Activated naive CD8-positive, alpha-beta T cell treated with anti-CD3 and anti-CD28 coated beads for 36 hours (primary cell): ENCODE measurements around the gene HCN1. TPM values are rescaled to one million over a fixed set of nuclear protein-coding genes. Genes with fewer than 3 reads are reported as not detected.

Experiments used
- DNase-seq: peaks from one replicate; pipeline ENCODE4 v3.0.0; 2021
- H3K27ac Mint-ChIP-seq: one replicate; pipeline ENCODE4 v1.8.0; 2022; ENCODE audit warnings: mild to moderate bottlenecking, moderate library complexity, mixed read lengths
- H3K27me3 Mint-ChIP-seq: one replicate; pipeline ENCODE4 v1.8.0; 2022; ENCODE audit warnings: mild to moderate bottlenecking, mixed read lengths
- H3K36me3 Mint-ChIP-seq: one replicate; pipeline ENCODE4 v1.8.0; 2021; ENCODE audit warnings: mild to moderate bottlenecking, mixed read lengths
- H3K4me1 Mint-ChIP-seq: one replicate; pipeline ENCODE4 v1.8.0; 2021; ENCODE audit warnings: mixed read lengths
- H3K4me3 Mint-ChIP-seq: one replicate; pipeline ENCODE4 v1.8.0; 2022; ENCODE audit warnings: mild to moderate bottlenecking, moderate library complexity, mixed read lengths
- H3K9me3 Mint-ChIP-seq: one replicate; pipeline ENCODE4 v1.8.0; 2022; ENCODE audit warnings: mixed read lengths
- total RNA-seq, 2 experiments: library from RNA; stranded (reverse); gene quantifications; one replicate each; pipeline ENCODE4 v1.2.3, GENCODE V29; 2021

Gene HCN1
- not detected for total RNA-seq

GRCh38 chr5:45696206-45696836 lies at the start of gene HCN1:
Gene HCN1, minus strand, starts transcription at chr5:45696380.
- peaks cover 44% of the 10 kb centered on the region for H3K27me3 Mint-ChIP-seq

DNA sequence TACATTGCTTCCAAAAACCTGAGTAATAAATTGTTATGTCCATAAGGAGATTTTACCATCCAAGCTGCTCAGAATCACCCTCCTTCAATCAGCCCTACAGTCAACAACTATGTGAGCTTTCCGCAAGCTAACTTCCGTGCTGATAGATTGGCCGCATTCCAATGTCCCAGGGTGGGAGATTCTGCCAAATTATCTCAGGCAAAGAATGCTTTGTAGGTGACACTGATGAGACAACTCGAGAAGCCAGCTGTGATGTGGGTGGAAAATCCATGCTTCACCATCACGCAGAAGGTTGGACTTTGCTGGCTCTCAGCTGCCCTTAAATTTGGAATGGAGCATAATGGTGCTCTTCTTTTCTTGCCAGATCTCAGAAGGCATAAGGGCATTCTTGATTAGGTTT lies 44.9 kb upstream of the HCN1 start:
- no peak overlapping the region for H3K27ac Mint-ChIP-seq
- H3K27me3 Mint-ChIP-seq: no peaks in the 10 kb centered on the region

More at GRCh38 chr5:45696206-45696836, at the start of gene HCN1:
- Mint-ChIP-seq H3K4me1 (no peaks in the 10 kb centered on the region), H3K36me3 (no peaks in the 10 kb centered on the region), H3K27ac (no peak within 1 kb of the TSS), H3K4me3 (no peak within 1 kb of the TSS), H3K9me3 (peaks cover 6% of the 10 kb centered on the region)
- DNase-seq: peak; percentile 61

GRCh38 chr5:45737153-45737552 lies 41.0 kb upstream of the HCN1 start:
- Mint-ChIP-seq H3K4me1 (no peaks in the 10 kb centered on the region), H3K4me3 (no peak overlapping the region), H3K9me3 (peaks cover 15% of the 10 kb centered on the region)

More for the DNA sequence above, 44.9 kb upstream of the HCN1 start:
- peaks cover 16% of the 10 kb centered on the region for H3K9me3 Mint-ChIP-seq
- no peaks in the 10 kb centered on the region for H3K4me1 Mint-ChIP-seq
- DNase-seq: no peak
- H3K36me3 Mint-ChIP-seq: no peaks in the 10 kb centered on the region
- no peak overlapping the region for H3K4me3 Mint-ChIP-seq

DNA sequence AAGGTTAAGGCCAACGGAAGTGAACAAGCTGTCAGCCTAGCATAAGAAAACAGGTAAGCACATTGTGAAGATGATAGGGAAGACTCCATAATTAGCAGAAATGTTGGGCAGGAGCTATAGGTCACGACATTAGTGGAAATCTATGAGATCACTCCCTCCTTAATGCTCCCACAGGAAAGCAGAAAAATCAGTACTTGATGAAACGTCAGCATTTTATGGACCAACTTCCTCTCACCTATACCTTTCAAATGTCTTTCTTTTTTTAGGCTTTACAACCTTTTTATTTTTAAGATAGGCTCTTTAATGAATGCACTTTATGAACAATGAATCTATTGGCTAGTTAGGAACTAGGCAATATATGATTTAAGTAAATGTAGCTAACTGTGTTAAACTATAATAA lies 29.4 kb upstream of the HCN1 start:
- no peaks in the 10 kb centered on the region for H3K36me3 Mint-ChIP-seq
- no peak for DNase-seq
- peaks cover 2% of the 10 kb centered on the region for H3K9me3 Mint-ChIP-seq
- no peak overlapping the region for H3K4me3 Mint-ChIP-seq
- H3K4me1 Mint-ChIP-seq: no peaks in the 10 kb centered on the region
- H3K27me3 Mint-ChIP-seq: no peaks in the 10 kb centered on the region
- H3K27ac Mint-ChIP-seq: no peak overlapping the region

More at GRCh38 chr5:45737153-45737552, 41.0 kb upstream of the HCN1 start:
- DNase-seq: no peak
- Mint-ChIP-seq H3K27me3 (no peaks in the 10 kb centered on the region), H3K27ac (no peak overlapping the region), H3K36me3 (no peaks in the 10 kb centered on the region)

DNA sequence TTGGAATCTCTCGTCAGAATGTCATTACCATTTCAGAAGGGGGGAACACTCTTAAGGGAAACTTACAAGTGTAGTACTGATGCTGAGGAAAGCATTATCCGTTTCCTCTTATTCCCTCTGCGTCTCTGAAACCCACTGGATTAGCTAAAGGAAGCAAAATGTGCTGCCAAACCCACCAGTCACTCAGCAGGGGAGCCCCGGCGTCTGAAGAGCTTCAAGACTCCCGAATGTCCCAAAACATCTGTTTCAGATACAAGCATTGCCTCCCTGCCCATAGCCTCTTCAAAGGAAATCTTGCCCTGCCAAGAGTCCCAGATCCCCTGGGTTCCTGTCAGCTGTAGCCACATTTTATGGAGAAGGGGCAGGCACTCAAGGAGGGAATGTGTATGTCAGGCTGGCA lies 1.0 kb upstream of the HCN1 start:
- no peaks in the 10 kb centered on the region for H3K36me3 Mint-ChIP-seq
- no peaks in the 10 kb centered on the region for H3K4me1 Mint-ChIP-seq
- H3K4me3 Mint-ChIP-seq: no peak overlapping the region
- no peak for DNase-seq
- peaks cover 40% of the 10 kb centered on the region for H3K27me3 Mint-ChIP-seq
- peaks cover 4% of the 10 kb centered on the region for H3K9me3 Mint-ChIP-seq
- H3K27ac Mint-ChIP-seq: no peak overlapping the region

DNA sequence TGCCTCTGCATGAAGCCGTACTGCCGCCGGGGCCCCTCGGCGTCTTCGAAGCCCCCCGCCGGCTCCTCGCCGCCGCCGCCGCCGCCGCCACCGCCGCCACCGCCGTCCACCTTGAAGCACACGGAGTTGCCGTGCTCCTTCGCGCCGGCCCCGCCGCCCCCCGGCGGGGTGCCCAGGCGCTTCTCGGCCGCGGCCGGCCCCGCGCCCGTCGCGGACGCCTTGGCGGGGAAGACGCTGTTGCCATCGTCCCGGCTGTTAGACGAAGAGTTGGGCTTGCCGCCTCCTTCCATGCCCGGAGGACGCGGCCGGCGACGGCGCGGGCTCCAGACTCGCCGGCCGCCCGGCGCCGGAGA lies 400 bp downstream of the HCN1 start:
- no peak for DNase-seq
- Mint-ChIP-seq H3K9me3 (peaks cover 6% of the 10 kb centered on the region), H3K27me3 (peaks cover 44% of the 10 kb centered on the region), H3K4me1 (no peaks in the 10 kb centered on the region), H3K36me3 (no peaks in the 10 kb centered on the region), H3K4me3 (no peak overlapping the region), H3K27ac (no peak overlapping the region)

DNA sequence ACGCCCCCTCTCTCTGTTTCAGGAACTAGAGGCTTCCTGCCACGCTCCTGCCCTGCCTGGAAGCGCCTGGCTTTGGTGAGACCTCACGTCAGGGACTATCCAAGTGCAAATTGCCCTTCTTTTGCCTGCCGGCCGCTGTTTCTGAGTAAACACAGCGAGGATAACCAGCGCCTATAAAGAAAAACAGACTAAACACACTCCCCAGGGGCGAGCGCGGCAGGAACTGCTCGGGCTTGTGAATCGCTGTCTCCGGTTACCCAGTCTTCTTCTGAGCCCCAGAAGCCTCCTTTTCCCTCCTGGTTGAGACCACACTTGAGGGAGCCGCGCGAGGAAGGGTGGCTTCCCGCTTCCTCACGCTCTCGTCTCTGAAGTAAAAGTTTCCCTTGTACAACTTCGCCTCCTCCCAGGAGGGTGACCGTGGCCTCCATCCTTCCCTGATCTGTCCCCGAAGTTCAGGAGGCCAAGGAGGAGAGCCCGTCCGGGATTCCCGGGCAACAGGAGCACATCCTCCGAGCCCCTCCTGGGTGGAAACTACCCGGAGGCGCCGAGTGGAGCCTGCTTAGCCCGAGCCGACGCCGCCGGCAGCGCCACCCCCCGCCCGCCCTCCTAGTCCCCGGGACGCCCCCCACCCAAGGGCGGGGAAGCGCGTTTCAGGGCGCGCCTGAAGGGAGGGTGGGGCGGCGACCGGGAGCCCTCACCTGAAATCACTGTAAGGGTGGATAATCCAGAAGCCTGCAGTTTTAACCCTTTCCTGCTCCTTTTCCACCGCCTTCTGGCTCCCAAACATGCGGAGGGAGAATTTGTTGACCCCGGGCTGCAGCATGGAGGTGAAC lies 993 bp downstream of the HCN1 start:
- Mint-ChIP-seq H3K4me1 (no peaks in the 10 kb centered on the region), H3K9me3 (peaks cover 6% of the 10 kb centered on the region), H3K36me3 (no peaks in the 10 kb centered on the region), H3K27me3 (peaks cover 44% of the 10 kb centered on the region), H3K4me3 (no peak overlapping the region), H3K27ac (no peak overlapping the region)
- no peak for DNase-seq

GRCh38 chr5:45694255-45694814 lies 1.8 kb downstream of the HCN1 start:
- Mint-ChIP-seq H3K27ac (no peak overlapping the region), H3K36me3 (no peaks in the 10 kb centered on the region), H3K4me3 (no peak overlapping the region)

GRCh38 chr5:45692481-45692880 lies 3.7 kb downstream of the HCN1 start:
- Mint-ChIP-seq H3K9me3 (peaks cover 6% of the 10 kb centered on the region), H3K36me3 (no peaks in the 10 kb centered on the region), H3K27me3 (peaks cover 42% of the 10 kb centered on the region)

More at GRCh38 chr5:45694255-45694814, 1.8 kb downstream of the HCN1 start:
- H3K4me1 Mint-ChIP-seq: no peaks in the 10 kb centered on the region
- DNase-seq: no peak
- peaks cover 44% of the 10 kb centered on the region for H3K27me3 Mint-ChIP-seq
- H3K9me3 Mint-ChIP-seq: peaks cover 6% of the 10 kb centered on the region

DNA sequence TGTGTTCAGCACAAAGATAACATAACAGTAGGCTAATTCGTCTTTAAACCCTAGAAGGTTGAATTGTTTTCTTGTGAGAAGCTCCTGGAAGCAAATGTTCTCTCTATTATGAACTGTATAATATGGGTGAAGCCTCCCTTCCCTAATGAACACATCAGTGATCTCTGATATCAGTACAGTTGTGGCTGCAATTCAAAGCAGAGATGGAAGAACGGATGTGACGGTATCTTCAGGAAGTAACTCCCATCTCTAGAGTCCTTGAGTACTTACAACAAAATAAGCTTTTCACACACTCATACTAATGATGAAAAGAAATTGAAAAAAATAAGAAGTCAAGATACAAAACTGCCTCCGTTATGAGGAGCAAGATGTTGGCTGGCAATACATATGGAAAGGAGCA lies 4.5 kb downstream of the HCN1 start:
- Mint-ChIP-seq H3K27me3 (peaks cover 34% of the 10 kb centered on the region), H3K9me3 (peaks cover 6% of the 10 kb centered on the region), H3K4me1 (no peaks in the 10 kb centered on the region), H3K4me3 (no peak overlapping the region), H3K27ac (no peak overlapping the region), H3K36me3 (no peaks in the 10 kb centered on the region)
- no peak for DNase-seq

More at GRCh38 chr5:45692481-45692880, 3.7 kb downstream of the HCN1 start:
- no peak overlapping the region for H3K4me3 Mint-ChIP-seq
- no peaks in the 10 kb centered on the region for H3K4me1 Mint-ChIP-seq
- DNase-seq: no peak
- H3K27ac Mint-ChIP-seq: no peak overlapping the region

- Mint-ChIP-seq H3K27me3 (peaks cover 7% of the 10 kb centered on the region), H3K27ac (no peak overlapping the region), H3K4me1 (no peaks in the 10 kb centered on the region), H3K36me3 (no peaks in the 10 kb centered on the region), H3K4me3 (no peak overlapping the region), H3K9me3 (peaks cover 2% of the 10 kb centered on the region)
- DNase-seq: no peak
These were observed 8.5 kb downstream of the HCN1 start for GRCh38 chr5:45687701-45688100.

- Mint-ChIP-seq H3K4me3 (no peak overlapping the region), H3K27ac (no peak overlapping the region), H3K4me1 (no peaks in the 10 kb centered on the region), H3K27me3 (peaks cover 1% of the 10 kb centered on the region), H3K36me3 (no peaks in the 10 kb centered on the region), H3K9me3 (no peaks in the 10 kb centered on the region)
- no peak for DNase-seq
These were observed 9.6 kb downstream of the HCN1 start for GRCh38 chr5:45686620-45687019.

- Mint-ChIP-seq H3K4me3 (no peak overlapping the region), H3K9me3 (no peaks in the 10 kb centered on the region), H3K27ac (no peak overlapping the region), H3K4me1 (no peaks in the 10 kb centered on the region), H3K27me3 (no peaks in the 10 kb centered on the region), H3K36me3 (no peaks in the 10 kb centered on the region)
- DNase-seq: no peak
These were observed 12.1 kb downstream of the HCN1 start for GRCh38 chr5:45684118-45684517.

DNA sequence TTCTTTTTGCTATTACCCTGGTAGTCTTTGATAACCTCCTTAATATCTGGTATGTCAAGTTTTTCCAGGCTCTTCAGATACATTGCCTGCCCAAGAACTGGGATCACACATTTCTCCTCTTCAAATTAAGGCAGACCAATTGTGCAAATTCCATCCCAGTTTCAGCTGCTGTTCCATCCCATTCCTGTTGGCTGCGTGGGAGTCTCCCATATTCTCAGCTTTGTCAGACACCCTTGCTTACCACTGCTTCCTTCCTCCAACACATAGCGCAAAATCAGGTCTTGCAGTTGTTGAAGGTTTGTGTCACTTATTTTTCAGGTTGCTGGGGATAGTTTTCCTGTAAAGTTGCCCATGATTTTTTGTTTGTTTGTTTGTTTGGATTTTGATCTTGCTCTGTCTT lies 15.2 kb downstream of the HCN1 start:
- no peaks in the 10 kb centered on the region for H3K36me3 Mint-ChIP-seq
- H3K27me3 Mint-ChIP-seq: no peaks in the 10 kb centered on the region
- no peak overlapping the region for H3K27ac Mint-ChIP-seq
- H3K9me3 Mint-ChIP-seq: peaks cover 1% of the 10 kb centered on the region
- no peaks in the 10 kb centered on the region for H3K4me1 Mint-ChIP-seq
- DNase-seq: no peak
- no peak overlapping the region for H3K4me3 Mint-ChIP-seq

GRCh38 chr5:45677524-45677923 lies 18.7 kb downstream of the HCN1 start:
- no peak overlapping the region for H3K4me3 Mint-ChIP-seq
- no peaks in the 10 kb centered on the region for H3K36me3 Mint-ChIP-seq
- H3K9me3 Mint-ChIP-seq: peaks cover 1% of the 10 kb centered on the region
- DNase-seq: no peak
- H3K27me3 Mint-ChIP-seq: no peaks in the 10 kb centered on the region
- H3K4me1 Mint-ChIP-seq: no peaks in the 10 kb centered on the region
- no peak overlapping the region for H3K27ac Mint-ChIP-seq
